Pancreas (tissue), 10 donors: ENCODE data around the gene STK10. TPM values are rescaled to one million over a fixed set of nuclear protein-coding genes. Genes with fewer than 3 reads are reported as not detected.

ENCODE experiments used
- ATAC-seq, 4 donors: fragments of 200-7000 bp; cut with Tn5 transposase; one replicate each; pipeline versions ENCODE4 v1.8.0 to v1.9.1; 2020; ENCODE audit warnings: mild to moderate bottlenecking in 4 of 4, moderate library complexity in 4 of 4
- DNase-seq, 6 donors: peaks; one replicate each; pipeline ENCODE4 v3.0.0-alpha.2; 2020
- FAIRE-seq: peaks from 2 replicates; lab custom pipeline; 2012; peaks lifted over from hg19 to GRCh38; lab: Jason Lieb, UNC
- H3K27ac ChIP-seq, 4 donors: fragments of 200-600 bp; sonication (generic); 1 replicate in 3 of 4; 2 replicates in 1 of 4; pipeline versions ENCODE4 v1.5.0 to v1.8.0; 2020
- H3K27me3 ChIP-seq, 4 donors: fragments of 200-600 bp; one replicate each; pipeline ENCODE4 v1.8.0; 2021
- H3K36me3 ChIP-seq, 3 donors: fragments of 200-600 bp; sonication (generic) in 1 of 3; one replicate each; pipeline versions ENCODE4 v1.5.0 to v1.8.0; 2020 to 2021
- H3K4me1 ChIP-seq, 3 donors: fragments of 200-600 bp; one replicate each; pipeline ENCODE4 v1.8.0; 2021
- H3K4me3 ChIP-seq, 4 donors: fragments of 200-600 bp; sonication (generic) in 2 of 4; one replicate each; pipeline versions ENCODE4 v1.5.0 to v1.8.0; 2020 to 2021
- H3K9me3 ChIP-seq, 4 donors: fragments of 200-600 bp; one replicate each; pipeline ENCODE4 v1.8.0; 2021
- CTCF ChIP-seq, 4 donors: fragments of 200-600 bp; sonication (generic) in 3 of 4; IDR thresholded peaks; one replicate each; pipeline versions ENCODE4 v1.5.0 to v1.8.0; 2021; ENCODE audit warnings: antibody characterized with exemption in 4 of 4
- WGBS, 2 donors: extraction: QIAGEN DNeasy Blood & Tissue Kit; methylation state at CpG; one replicate each; pipeline ENCODE4 v1.1.7; 2013; 5-methylcytosine and 5-hydroxymethylcytosine counted together
- intact Hi-C, 3 donors: fragments of 100-400 bp; cut with DNase I; formaldehyde crosslinking; loops; one replicate each; pipeline versions ENCODE4 v1.11.1 to v1.14.2; 2022
- polyA plus RNA-seq, 2 donors: library from polyadenylated mRNA; stranded (reverse); fragments of 200-250 nt; gene quantifications; one replicate each; pipeline ENCODE4 v1.2.3, GENCODE V29; 2013
- total RNA-seq, 6 donors: library from RNA; stranded (reverse); fragmentation: NEBNext Ultra II Directional in 4 of 6; extraction: Animal tissue kit (Norgen Biotek cat#: 25700) in 4 of 6; gene quantifications; one replicate each; pipeline versions ENCODE4 v1.2.1 to v1.2.4, GENCODE V29; 2021 to 2023
- donor health status: healthy with polysubstance abuse.
- donor health status: DM: no; HTN: no; CAD: no; lungs with moderate emphysema.
- donor health status: DM: no; HTN: no; CAD: no.
- donor health status: control.
- donor health status: control.
- donor health status: Bipolar disorder and iron deficiency.
- donor health status: DM: yes; HTN: yes; CAD: no.
- donor health status: DM: no; HTN: no; CAD: no.
- donor health status: DM: no; HTN: no; CAD: no.
- donor health status: DM: yes; HTN: yes; CAD: no.

The STK10 gene
- total and polyA plus RNA-seq, 8 donors: 4.1 to 16.3 (median 7.3) TPM

GRCh38 chr5:172082180-172082579, 105.8 kb downstream of the STK10 start:
- no peak overlapping the region for H3K4me3 ChIP-seq
- WGBS, 2 donors: 95 to 96% methylated on average over 14 of the region's 14 CpGs
- no peaks in the 10 kb centered on the region for H3K9me3 ChIP-seq
- H3K27ac ChIP-seq: no peak overlapping the region
- H3K36me3 ChIP-seq: no peaks in the 10 kb centered on the region
- DNase-seq (no peak), ATAC-seq (no peak), FAIRE-seq (no peak)
- no peak for TF ChIP-seq CTCF (IDR thresholded peaks at IDR 0.05)
- intact Hi-C loops: no loop called here
- H3K27me3 ChIP-seq: no peaks in the 10 kb centered on the region
- H3K4me1 ChIP-seq: peaks cover 0 to under 1% (median 0%) of the 10 kb centered on the region in 3 donors

- H3K4me3 ChIP-seq: no peak overlapping the region
- no peak for TF ChIP-seq CTCF (IDR thresholded peaks at IDR 0.05)
- ATAC-seq (no peak), FAIRE-seq (no peak), DNase-seq (no peak)
- no peaks in the 10 kb centered on the region for H3K9me3 ChIP-seq
- H3K36me3 ChIP-seq: no peaks in the 10 kb centered on the region
- WGBS, 2 donors: 75 to 96% methylated on average over 4 of the region's 4 CpGs
- intact Hi-C loops: no loop called here
- H3K27ac ChIP-seq: no peak overlapping the region
- no peaks in the 10 kb centered on the region for H3K27me3 ChIP-seq
- peaks cover 0 to 3% (median 0%) of the 10 kb centered on the region in 3 donors for H3K4me1 ChIP-seq
These were observed 108.1 kb downstream of the STK10 start for GRCh38 chr5:172079876-172080275.

- TF ChIP-seq CTCF (IDR thresholded peaks at IDR 0.05): no peak
- H3K36me3 ChIP-seq: no peaks in the 10 kb centered on the region
- no peak overlapping the region for H3K4me3 ChIP-seq
- no peak for FAIRE-seq
- peak overlapping the region in 1 of 4 donors; percentile 41 for H3K27ac ChIP-seq
- ATAC-seq: peak; percentile 70 to 89 (median 82)
- peaks cover 0 to 3% (median 0%) of the 10 kb centered on the region in 3 donors for H3K4me1 ChIP-seq
- intact Hi-C loops: no loop called here
- H3K27me3 ChIP-seq: no peaks in the 10 kb centered on the region
- 30 to 35% methylated on average over 8 of the region's 8 CpGs for WGBS, 2 donors
- no peaks in the 10 kb centered on the region for H3K9me3 ChIP-seq
- DNase-seq: peak; percentile 75 to 83 (median 78)
These were observed 109.2 kb downstream of the STK10 start for GRCh38 chr5:172078726-172079345.

GRCh38 chr5:172077664-172078425, 110.2 kb downstream of the STK10 start:
- DNase-seq (peak in 4 of 6 donors; percentile 36 to 70 (median 56)), FAIRE-seq (no peak), ATAC-seq (peak; percentile 67 to 79 (median 70))
- intact Hi-C loops: no loop called here
- TF ChIP-seq CTCF (IDR thresholded peaks at IDR 0.05): no peak
- Histone ChIP-seq H3K36me3 (no peaks in the 10 kb centered on the region), H3K27ac (no peak overlapping the region), H3K9me3 (no peaks in the 10 kb centered on the region), H3K4me3 (no peak overlapping the region), H3K4me1 (peaks cover 0 to 3% (median 0%) of the 10 kb centered on the region in 3 donors), H3K27me3 (no peaks in the 10 kb centered on the region)
- WGBS, 2 donors: 50 to 59% methylated on average over 9 of the region's 9 CpGs
